Thoracic aorta (tissue), 2 donors: ENCODE measurements around the gene CACNA2D3. TPM values are rescaled to one million over a fixed set of nuclear protein-coding genes. Genes with fewer than 3 reads are reported as not detected.

ENCODE experiments used
- ATAC-seq: fragments of 150-250 bp; one replicate; pipeline ENCODE4 v1.8.0; 2017; ENCODE audit warnings: low read depth; ENCODE audit not compliant: insufficient number of reproducible peaks, low FRiP score
- DNase-seq: peaks from one replicate; pipeline ENCODE4 v3.0.0-alpha.2; 2020; ENCODE audit warnings: low spot score
- H3K27ac ChIP-seq, 2 donors: fragments of 200-600 bp; sonication (generic); 1 replicate in 1 of 2; 2 replicates in 1 of 2; pipeline ENCODE4 v1.5.1; 2016; ENCODE audit warnings: mild to moderate bottlenecking in 2 of 2, moderate library complexity in 2 of 2
- H3K27me3 ChIP-seq: fragments of 200-600 bp; sonication (generic); replicated peaks from 2 replicates; pipeline ENCODE4 v1.6.0; 2016; ENCODE audit warnings: mild to moderate bottlenecking; ENCODE audit not compliant: insufficient read depth
- H3K36me3 ChIP-seq: fragments of 200-600 bp; sonication (generic); one replicate; pipeline ENCODE4 v1.5.1; 2016
- H3K4me1 ChIP-seq, 2 donors: fragments of 200-600 bp; sonication (generic); 1 replicate in 1 of 2; 2 replicates in 1 of 2; pipeline versions ENCODE4 v1.5.1 to v1.6.0; 2016; ENCODE audit warnings: low read depth in 2 of 2, mild to moderate bottlenecking in 1 of 2; ENCODE audit not compliant: control insufficient read depth in 1 of 2
- H3K4me3 ChIP-seq: fragments of 200-600 bp; sonication (generic); 2 replicates; pipeline ENCODE4 v1.5.1; 2016; ENCODE audit warnings: mild to moderate bottlenecking
- H3K9me3 ChIP-seq: fragments of 200-600 bp; sonication (generic); 2 replicates; pipeline ENCODE4 v1.5.1; 2016
- total RNA-seq, 2 donors: library from RNA; depleted of rRNA; stranded (reverse); fragments of >200 nt; gene quantifications; one replicate each; pipeline versions ENCODE4 v1.1.0 to v1.2.3, GENCODE V29; 2016
- TF ChIP-seq, protein P1 (sequence below): fragments of 200-600 bp; sonication (generic); IDR thresholded peaks from one replicate; pipeline ENCODE4 v1.5.1; 2019; ENCODE audit warnings: antibody characterized with exemption

The CACNA2D3 gene
- total RNA-seq, 2 donors from 2014 or later, result 3.2 to 4.0 TPM

DNA sequence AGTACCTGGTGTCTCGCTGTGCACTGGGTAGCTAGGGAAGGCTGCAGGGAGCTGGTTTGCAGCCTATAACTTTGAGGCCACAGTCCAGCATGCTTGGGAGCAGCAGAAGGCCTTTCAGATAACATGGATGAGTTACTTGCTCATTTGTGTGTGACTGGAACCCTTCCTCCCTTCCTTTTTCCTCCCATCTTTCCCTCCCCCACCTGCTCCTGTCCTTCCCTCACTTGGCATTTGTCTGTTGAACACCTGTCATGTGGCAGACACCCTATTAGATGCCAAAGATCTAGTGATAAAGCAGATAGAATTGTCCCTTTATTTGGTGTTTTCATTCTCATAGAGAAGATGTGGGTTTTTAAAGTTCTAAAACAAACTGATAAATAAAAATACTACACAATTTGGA lies 733.9 kb downstream of the CACNA2D3 start:
- Histone ChIP-seq H3K36me3 (no peaks in the 10 kb centered on the region), H3K4me3 (no peak overlapping the region), H3K9me3 (no peaks in the 10 kb centered on the region), H3K4me1 (no peaks in the 10 kb centered on the region), H3K27me3 (no peaks in the 10 kb centered on the region), H3K27ac (no peak overlapping the region)
- no peak for ATAC-seq
- DNase-seq, result no peak
- TF ChIP-seq, protein P1, sequence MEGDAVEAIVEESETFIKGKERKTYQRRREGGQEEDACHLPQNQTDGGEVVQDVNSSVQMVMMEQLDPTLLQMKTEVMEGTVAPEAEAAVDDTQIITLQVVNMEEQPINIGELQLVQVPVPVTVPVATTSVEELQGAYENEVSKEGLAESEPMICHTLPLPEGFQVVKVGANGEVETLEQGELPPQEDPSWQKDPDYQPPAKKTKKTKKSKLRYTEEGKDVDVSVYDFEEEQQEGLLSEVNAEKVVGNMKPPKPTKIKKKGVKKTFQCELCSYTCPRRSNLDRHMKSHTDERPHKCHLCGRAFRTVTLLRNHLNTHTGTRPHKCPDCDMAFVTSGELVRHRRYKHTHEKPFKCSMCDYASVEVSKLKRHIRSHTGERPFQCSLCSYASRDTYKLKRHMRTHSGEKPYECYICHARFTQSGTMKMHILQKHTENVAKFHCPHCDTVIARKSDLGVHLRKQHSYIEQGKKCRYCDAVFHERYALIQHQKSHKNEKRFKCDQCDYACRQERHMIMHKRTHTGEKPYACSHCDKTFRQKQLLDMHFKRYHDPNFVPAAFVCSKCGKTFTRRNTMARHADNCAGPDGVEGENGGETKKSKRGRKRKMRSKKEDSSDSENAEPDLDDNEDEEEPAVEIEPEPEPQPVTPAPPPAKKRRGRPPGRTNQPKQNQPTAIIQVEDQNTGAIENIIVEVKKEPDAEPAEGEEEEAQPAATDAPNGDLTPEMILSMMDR, result no peak

DNA sequence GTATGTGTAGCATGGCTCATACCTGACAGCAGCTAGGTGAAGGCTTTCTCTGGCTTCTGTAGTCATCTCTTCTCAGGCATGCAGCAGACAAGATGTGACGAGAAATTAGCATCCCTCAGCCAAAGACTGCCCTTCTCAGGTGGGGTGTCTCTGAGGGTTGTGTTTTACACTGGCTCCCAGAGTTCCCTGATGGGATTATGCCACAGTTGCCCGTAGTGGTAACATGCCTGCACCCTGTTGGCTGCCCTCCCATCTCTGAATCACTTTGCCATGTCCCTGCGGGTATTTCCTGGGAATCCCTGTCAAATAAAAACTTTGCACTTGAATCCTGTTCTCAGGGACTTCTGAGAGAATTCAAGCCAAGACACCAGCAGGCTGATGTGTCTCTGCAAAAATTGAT lies 735.0 kb downstream of the CACNA2D3 start:
- no peak overlapping the region for H3K4me3 ChIP-seq
- DNase-seq, result no peak
- TF ChIP-seq, protein P1, result no peak
- H3K4me1 ChIP-seq, result no peaks in the 10 kb centered on the region
- H3K27ac ChIP-seq, result no peak overlapping the region
- H3K9me3 ChIP-seq, result no peaks in the 10 kb centered on the region
- no peak for ATAC-seq
- no peaks in the 10 kb centered on the region for H3K27me3 ChIP-seq
- no peaks in the 10 kb centered on the region for H3K36me3 ChIP-seq

DNA sequence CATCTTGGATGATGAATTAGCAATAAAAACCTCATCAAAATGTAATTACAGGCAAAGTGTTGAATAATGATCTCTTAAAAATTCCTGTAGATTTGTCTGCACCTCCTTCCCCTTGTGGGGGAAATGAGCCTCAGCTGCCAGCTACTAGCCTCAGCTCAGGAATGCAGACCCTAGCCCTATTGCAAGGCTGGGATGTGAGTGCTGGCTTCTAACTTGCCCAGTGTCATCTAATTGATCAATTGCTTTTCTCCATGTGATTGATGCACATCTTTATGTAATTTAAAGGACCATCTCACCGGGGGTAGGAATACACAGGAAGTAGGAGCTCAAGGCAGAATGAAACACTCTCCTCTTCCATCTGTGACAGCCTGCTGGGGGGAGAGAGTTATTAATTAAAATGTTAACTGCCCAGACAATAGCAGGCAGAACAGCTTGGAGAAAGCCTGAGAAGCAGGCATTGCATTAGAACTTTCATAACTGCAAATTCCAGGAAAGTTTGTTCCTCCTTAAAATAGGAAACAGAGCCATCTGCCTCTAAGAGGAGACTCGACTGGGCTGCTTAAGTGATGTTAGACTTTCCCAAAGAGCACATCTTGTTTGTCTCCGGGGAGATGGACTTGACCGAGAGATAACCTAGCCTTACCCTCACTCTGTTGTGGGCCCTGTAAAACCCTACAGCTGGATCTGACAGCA lies 735.9 kb downstream of the CACNA2D3 start:
- DNase-seq, result no peak
- H3K36me3 ChIP-seq, result no peaks in the 10 kb centered on the region
- ATAC-seq, result no peak
- no peaks in the 10 kb centered on the region for H3K4me1 ChIP-seq
- H3K9me3 ChIP-seq, result no peaks in the 10 kb centered on the region
- no peak overlapping the region for H3K4me3 ChIP-seq
- no peaks in the 10 kb centered on the region for H3K27me3 ChIP-seq
- no peak overlapping the region for H3K27ac ChIP-seq
- TF ChIP-seq, protein P1, result no peak

DNA sequence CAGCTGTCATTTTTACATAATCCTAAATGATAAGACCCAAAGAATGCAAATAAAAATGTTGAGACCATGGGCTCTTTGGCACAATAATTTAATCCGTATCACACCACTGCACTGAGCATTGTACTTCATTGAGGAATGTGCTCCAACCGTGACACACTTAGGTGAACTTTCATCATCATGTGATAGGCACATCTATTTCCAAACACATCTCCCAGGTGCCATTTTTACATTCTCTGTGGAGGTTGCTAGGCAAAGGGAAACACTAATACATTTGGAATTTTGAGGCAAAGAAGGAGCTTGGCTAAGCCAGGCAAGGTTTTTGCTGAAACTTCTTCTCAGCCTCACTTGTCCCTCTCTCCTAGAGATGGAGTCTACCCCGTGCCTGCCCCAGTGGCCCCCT lies 736.8 kb downstream of the CACNA2D3 start:
- ATAC-seq (no peak), DNase-seq (no peak)
- Histone ChIP-seq H3K4me3 (no peak overlapping the region), H3K9me3 (no peaks in the 10 kb centered on the region), H3K4me1 (no peaks in the 10 kb centered on the region), H3K27me3 (no peaks in the 10 kb centered on the region), H3K27ac (no peak overlapping the region), H3K36me3 (no peaks in the 10 kb centered on the region)
- TF ChIP-seq, protein P1, result no peak

DNA sequence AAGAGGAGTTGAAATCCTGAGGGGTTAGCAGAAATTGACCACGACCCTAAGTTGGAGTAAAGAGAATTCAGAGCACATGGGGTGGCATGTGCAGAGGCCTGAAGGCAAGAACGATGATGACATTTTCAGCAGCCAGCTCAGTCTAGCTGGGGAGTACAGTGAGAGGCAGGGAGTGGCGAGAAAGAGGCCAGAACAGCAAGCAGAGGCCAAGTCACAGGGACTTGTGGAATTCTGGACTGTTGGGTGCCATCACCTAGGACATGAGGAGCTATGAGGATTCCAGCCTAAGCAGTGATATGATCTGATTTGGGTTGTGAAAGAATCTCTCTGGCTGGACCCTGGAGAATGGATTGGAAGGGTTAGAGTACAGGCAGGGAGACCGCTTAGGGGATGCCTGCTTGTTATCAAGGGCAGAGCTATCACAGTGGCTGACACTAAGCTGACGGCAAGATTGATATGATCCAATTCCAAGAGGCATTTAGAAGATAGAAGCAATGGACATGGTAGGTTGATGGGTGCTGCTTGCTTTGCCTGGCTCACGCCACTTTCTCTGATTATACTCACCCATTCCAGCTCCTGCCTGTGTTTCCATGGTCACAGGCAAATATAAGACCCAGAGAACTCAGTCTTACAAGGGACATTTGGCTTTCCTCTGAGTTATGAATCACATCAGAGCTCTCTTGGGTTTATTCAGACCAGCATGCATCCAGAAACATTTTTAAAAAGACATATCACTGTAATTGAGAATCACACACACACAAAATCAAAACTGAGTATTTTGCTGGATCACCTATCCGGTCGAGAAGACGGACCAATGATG lies 739.1 kb downstream of the CACNA2D3 start:
- TF ChIP-seq, protein P1, result no peak
- no peak for DNase-seq
- H3K4me1 ChIP-seq, result no peaks in the 10 kb centered on the region
- H3K36me3 ChIP-seq, result no peaks in the 10 kb centered on the region
- H3K4me3 ChIP-seq, result no peak overlapping the region
- no peak overlapping the region for H3K27ac ChIP-seq
- no peaks in the 10 kb centered on the region for H3K27me3 ChIP-seq
- ATAC-seq, result no peak
- H3K9me3 ChIP-seq, result no peaks in the 10 kb centered on the region
